ENCODE data around the gene CCNDBP1. TPM values are rescaled to one million over a fixed set of nuclear protein-coding genes. Genes with fewer than 3 reads are reported as not detected.

Gene CCNDBP1
- polyA plus RNA-seq, 12 donors, result 22.0 to 48.3 (median 37.3) TPM; not detected in 1

GRCh38 chr15:43241100-43241499 lies 55.9 kb downstream of the CCNDBP1 start:
- DNase-seq, result peak; percentile 89

GRCh38 chr15:43242616-43243015 lies 57.4 kb downstream of the CCNDBP1 start:
- DNase-seq, result no peak

- no peak for DNase-seq
These were observed 57.9 kb downstream of the CCNDBP1 start for GRCh38 chr15:43243020-43243645.

GRCh38 chr15:43244092-43244491 lies 58.9 kb downstream of the CCNDBP1 start:
- DNase-seq, result no peak

- DNase-seq, result no peak
These were observed 61.1 kb downstream of the CCNDBP1 start for GRCh38 chr15:43246261-43246774.

Other genes with a start within 250 kb of the CCNDBP1 start
- gene UBR1, start 79.4 kb upstream of the CCNDBP1 start, polyA plus RNA-seq (ENCODE audit: insufficient read length in 12 of 12), result 10 to 100 TPM in 11 of 12 donors, not detected in 1; 14.5 to 35.5 (median 23.6) TPM
- gene TMEM62, start 51.8 kb upstream of the CCNDBP1 start, polyA plus RNA-seq (ENCODE audit: insufficient read length in 12 of 12), result 10 to 100 TPM in 3 of 12 donors, 1 to 10 TPM in 8, not detected in 1; 6.2 to 14.1 (median 8.7) TPM
- gene EPB42, start 35.6 kb downstream of the CCNDBP1 start, polyA plus RNA-seq (ENCODE audit: insufficient read length in 12 of 12), result 1 to 10 TPM in 10 of 12 donors, not detected in 2; 1.1 to 10.0 (median 2.1) TPM
- 1 to 10 TPM in 1 of 12 donors, under 1 TPM in 8, not detected in 3; 0.05 to 1.0 (median 0.20) TPM for gene TGM5, start 81.5 kb downstream of the CCNDBP1 start, polyA plus RNA-seq (ENCODE audit: insufficient read length in 12 of 12)
- gene TGM7, start 116.9 kb downstream of the CCNDBP1 start, polyA plus RNA-seq (ENCODE audit: insufficient read length in 12 of 12), result under 1 TPM in 1 of 12 donors, not detected in 11; 0.17 TPM
- 1 to 10 TPM in 11 of 12 donors, not detected in 1; 4.8 to 8.6 (median 6.6) TPM for gene LCMT2, start 145.2 kb downstream of the CCNDBP1 start, polyA plus RNA-seq (ENCODE audit: insufficient read length in 12 of 12)
- gene ZSCAN29, start 185.6 kb downstream of the CCNDBP1 start, polyA plus RNA-seq (ENCODE audit: insufficient read length in 12 of 12), result 10 to 100 TPM in 10 of 12 donors, 1 to 10 TPM in 1, not detected in 1; 8.0 to 25.0 (median 15.4) TPM
- gene TUBGCP4, start 185.7 kb downstream of the CCNDBP1 start, polyA plus RNA-seq (ENCODE audit: insufficient read length in 12 of 12), result 10 to 100 TPM in 11 of 12 donors, not detected in 1; 11.1 to 16.6 (median 13.9) TPM

Data from muscle of arm (tissue), 12 donors.